Activated CD4-positive, alpha-beta memory T cell treated with anti-CD3 and anti-CD28 coated beads, Interleukin-2, amount 10 ng/mL, durations not matched to agents 7 days and 5 days (primary cell): ENCODE results near the gene EYS. TPM values are rescaled to one million over a fixed set of nuclear protein-coding genes. Genes with fewer than 3 reads are reported as not detected.

Experiments
- CTCF ChIA-PET: fragments of 350-600 bp; sonication (Branson Sonifier 250); formaldehyde crosslinking; loops from one replicate; lab custom pipeline; 2021; ENCODE audit warnings: antibody characterized with exemption, inconsistent platforms; lab: Charles Lee
- POLR2A ChIA-PET: fragments of 350-600 bp; sonication (Branson Sonifier 250); formaldehyde crosslinking; loops from one replicate; lab custom pipeline; 2021; ENCODE audit warnings: antibody characterized with exemption; lab: Charles Lee
- DNase-seq: peaks from one replicate; pipeline ENCODE4 v3.0.0-alpha.2; 2020
- H3K27ac Mint-ChIP-seq: one replicate; pipeline ENCODE4 v1.8.0; 2021; ENCODE audit warnings: mild to moderate bottlenecking, mixed read lengths
- H3K27me3 Mint-ChIP-seq: one replicate; pipeline ENCODE4 v1.8.0; 2021; ENCODE audit warnings: mixed read lengths
- H3K36me3 Mint-ChIP-seq: one replicate; pipeline ENCODE4 v1.8.0; 2021; ENCODE audit warnings: low read depth, mixed read lengths
- H3K4me1 Mint-ChIP-seq: one replicate; pipeline ENCODE4 v1.8.0; 2021; ENCODE audit warnings: mixed read lengths
- H3K4me3 Mint-ChIP-seq: one replicate; pipeline ENCODE4 v1.8.0; 2021; ENCODE audit warnings: mild to moderate bottlenecking, mixed read lengths
- H3K9me3 Mint-ChIP-seq: one replicate; pipeline ENCODE4 v1.8.0; 2021; ENCODE audit warnings: mixed read lengths
- total RNA-seq, 2 experiments: library from RNA; stranded (reverse); gene quantifications; one replicate each; pipeline ENCODE4 v1.2.3, GENCODE V29; 2021

The EYS gene
- total RNA-seq, 2 experiments from 2014 or later = not detected

DNA sequence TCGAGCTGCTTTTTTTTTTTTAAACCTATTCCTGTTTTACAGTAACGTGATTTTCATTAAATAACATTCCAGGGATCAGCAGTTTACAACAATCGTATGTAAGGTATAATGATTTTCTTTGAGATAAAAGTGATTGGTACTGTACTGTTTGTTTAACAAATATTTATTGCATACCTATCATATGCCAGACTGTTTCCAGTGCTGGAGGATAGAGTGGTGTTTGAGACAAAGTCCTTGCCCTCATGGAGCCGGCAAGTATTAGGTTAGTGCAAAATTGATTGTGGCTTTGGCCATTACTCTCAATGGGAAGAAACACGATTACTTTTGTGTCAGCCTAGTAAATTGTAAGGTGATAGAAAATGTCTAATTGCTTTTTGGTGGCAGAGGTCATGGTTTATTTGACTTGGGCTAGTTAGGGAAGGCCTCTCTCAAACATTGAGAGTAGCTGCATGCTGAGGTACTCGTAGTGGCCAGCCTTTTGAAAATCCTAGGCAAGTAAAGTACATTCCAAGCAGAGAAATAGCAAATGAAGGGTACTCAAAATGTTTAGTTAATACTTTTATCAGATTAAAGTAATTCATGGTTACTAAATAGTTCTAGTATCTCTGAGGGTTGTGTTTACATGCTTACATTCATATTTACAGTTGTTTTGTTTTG lies 2035.8 kb downstream of the EYS start:
- ChIA-PET CTCF (no interaction called here), POLR2A (no interaction called here)
- DNase-seq = no peak
- no peak overlapping the region for H3K4me3 Mint-ChIP-seq
- H3K4me1 Mint-ChIP-seq = no peaks in the 10 kb centered on the region
- H3K36me3 Mint-ChIP-seq = peaks cover 22% of the 10 kb centered on the region
- H3K27me3 Mint-ChIP-seq = no peaks in the 10 kb centered on the region
- H3K9me3 Mint-ChIP-seq = no peaks in the 10 kb centered on the region
- H3K27ac Mint-ChIP-seq = no peak overlapping the region
